Measurements from ENCODE around the gene FBXO31.

The FBXO31 gene

DNA sequence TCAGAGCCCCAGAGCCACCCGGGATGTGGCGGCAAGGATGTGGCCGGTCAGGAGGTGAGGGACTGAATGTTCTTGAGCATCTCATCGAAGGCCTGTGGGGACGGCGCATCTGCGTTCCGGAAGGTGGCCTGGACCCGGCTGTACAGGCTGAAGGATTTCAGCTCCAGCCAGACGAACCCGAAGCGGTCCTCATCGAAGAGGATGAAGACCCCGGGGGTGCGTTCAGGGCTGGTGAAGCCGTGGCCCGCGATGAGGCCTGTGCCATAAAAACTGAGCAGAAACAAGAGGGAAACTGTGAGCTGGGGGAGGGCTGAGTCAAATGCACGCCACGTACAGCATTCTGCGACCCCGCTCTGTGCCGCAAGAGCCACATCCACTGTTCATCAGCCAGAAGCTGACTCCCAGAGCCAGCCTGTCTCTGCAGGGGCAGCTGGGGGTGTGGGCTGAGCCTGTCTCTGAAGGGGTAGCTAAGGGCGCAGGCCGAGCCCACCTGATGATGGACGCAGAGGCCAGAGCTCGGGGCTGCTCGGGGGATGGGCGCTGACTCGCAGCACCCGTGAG lies 52.3 kb downstream of the FBXO31 start:
- Histone ChIP-seq H3K9me3 (ENCODE audit: control insufficient read depth, low read length) (no peaks in the 10 kb centered on the region), H3K4me1 (ENCODE audit: control insufficient read depth, insufficient read depth, low read length, poor library complexity, severe bottlenecking) (peaks cover 12% of the 10 kb centered on the region), H3K27ac (ENCODE audit: low read depth, low read length, severe bottlenecking) (no peak overlapping the region), H3K4me3 (ENCODE audit: extremely low read depth, insufficient read depth, low read length, poor library complexity, severe bottlenecking) (no peak overlapping the region), H3K36me3 (ENCODE audit: control insufficient read depth, insufficient read depth, low read length) (peaks cover 52% of the 10 kb centered on the region)
- 94 to 95% methylated on average over 26 to 31 of the region's 31 CpGs for WGBS, 2 experiments (ENCODE audit: insufficient coverage in 2 of 2)

DNA sequence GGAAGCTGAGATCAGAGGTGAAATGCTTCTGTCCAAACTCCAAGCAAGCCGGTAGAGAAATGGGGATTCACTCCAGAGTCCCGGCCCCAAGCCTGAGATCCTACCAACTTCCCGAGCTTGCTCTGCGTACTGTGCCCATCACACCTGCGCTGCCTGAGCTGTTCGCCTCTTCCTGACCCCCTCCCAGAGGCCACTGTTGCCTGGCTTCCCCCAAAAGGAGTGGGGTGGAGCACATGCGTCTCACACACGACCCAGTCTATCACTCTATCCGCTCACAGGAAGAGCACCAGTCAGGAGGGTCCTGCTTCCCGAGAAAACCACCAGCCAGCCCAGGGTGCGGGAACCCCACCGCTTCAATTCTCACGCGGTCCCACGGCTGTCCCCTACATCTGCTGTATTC lies 52.9 kb downstream of the FBXO31 start:
- peaks cover 18% of the 10 kb centered on the region for H3K4me1 ChIP-seq (ENCODE audit: control insufficient read depth, insufficient read depth, low read length, poor library complexity, severe bottlenecking)
- WGBS, 2 experiments (ENCODE audit: insufficient coverage in 2 of 2), result 84 to 89% methylated on average over 13 to 14 of the region's 15 CpGs
- no peak overlapping the region for H3K4me3 ChIP-seq (ENCODE audit: extremely low read depth, insufficient read depth, low read length, poor library complexity, severe bottlenecking)
- no peak overlapping the region for H3K27ac ChIP-seq (ENCODE audit: low read depth, low read length, severe bottlenecking)
- H3K9me3 ChIP-seq (ENCODE audit: control insufficient read depth, low read length), result no peaks in the 10 kb centered on the region
- H3K36me3 ChIP-seq (ENCODE audit: control insufficient read depth, insufficient read depth, low read length), result peaks cover 45% of the 10 kb centered on the region

DNA sequence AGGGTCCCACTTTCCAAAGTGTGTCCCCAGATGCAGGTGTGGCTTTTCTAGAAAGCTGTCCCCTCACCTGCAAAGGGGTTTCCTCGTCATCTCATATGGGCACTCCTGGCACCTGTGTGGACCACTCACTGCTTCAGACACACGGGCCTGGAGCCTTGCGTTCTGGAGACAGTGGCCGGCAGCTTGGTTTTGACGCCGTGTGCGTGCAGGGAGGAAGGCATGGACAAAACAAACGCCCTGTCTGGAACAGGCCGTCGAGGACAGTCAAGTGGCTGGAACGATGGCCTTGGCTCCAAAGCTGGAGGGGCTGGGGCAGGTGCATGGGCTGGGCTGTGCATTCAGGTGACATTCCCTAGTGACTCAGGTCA lies 53.3 kb downstream of the FBXO31 start:
- Histone ChIP-seq H3K4me1 (ENCODE audit: control insufficient read depth, insufficient read depth, low read length, poor library complexity, severe bottlenecking) (peaks cover 22% of the 10 kb centered on the region), H3K9me3 (ENCODE audit: control insufficient read depth, low read length) (no peaks in the 10 kb centered on the region), H3K27ac (ENCODE audit: low read depth, low read length, severe bottlenecking) (no peak overlapping the region), H3K4me3 (ENCODE audit: extremely low read depth, insufficient read depth, low read length, poor library complexity, severe bottlenecking) (no peak overlapping the region), H3K36me3 (ENCODE audit: control insufficient read depth, insufficient read depth, low read length) (peaks cover 42% of the 10 kb centered on the region)
- 94 to 96% methylated on average over 10 to 11 of the region's 11 CpGs for WGBS, 2 experiments (ENCODE audit: insufficient coverage in 2 of 2)

DNA sequence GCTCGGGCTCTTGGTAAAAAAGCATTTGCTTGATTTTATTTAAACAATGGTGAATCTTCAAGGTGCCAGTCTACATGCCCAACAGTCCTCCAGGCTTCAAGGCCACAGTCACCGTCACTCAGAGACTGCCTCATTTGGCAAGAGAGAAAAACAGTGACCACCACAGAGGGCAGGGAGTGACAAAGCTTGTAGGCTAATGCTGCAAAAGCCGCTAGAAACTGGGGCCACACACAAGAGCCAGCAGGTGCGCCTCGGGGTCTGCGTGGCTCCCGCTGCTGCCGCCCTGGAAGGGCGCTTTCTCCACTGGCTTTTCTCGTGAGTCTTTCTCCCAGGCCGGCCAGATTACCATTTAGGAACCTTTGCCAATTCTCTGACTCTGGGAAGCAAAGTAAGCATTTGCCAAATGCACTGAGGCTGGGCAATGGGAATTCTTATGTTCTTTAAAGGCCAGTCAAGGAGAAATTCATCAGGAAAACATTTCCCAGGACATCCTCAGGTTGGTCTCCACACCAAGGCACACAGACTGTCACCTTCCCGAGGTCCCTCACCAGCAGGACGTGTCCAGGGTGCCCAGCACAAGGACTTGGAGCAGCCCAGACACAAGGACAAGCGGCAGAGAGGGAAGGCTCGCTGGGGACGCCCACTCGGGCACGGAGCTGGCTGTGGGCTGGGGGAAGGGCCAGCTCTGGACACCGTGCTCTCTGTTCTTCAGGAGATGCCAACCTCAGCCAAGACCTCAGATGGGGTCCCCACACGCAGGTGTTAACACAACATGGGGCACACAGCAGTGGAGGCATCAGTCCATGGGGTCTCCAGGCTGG lies 53.9 kb downstream of the FBXO31 start:
- no peak overlapping the region for H3K27ac ChIP-seq (ENCODE audit: low read depth, low read length, severe bottlenecking)
- H3K36me3 ChIP-seq (ENCODE audit: control insufficient read depth, insufficient read depth, low read length), result peaks cover 37% of the 10 kb centered on the region
- no peak overlapping the region for H3K4me3 ChIP-seq (ENCODE audit: extremely low read depth, insufficient read depth, low read length, poor library complexity, severe bottlenecking)
- WGBS, 2 experiments (ENCODE audit: insufficient coverage in 2 of 2), result 93 to 98% methylated on average over 19 to 20 of the region's 20 CpGs
- peaks cover 24% of the 10 kb centered on the region for H3K4me1 ChIP-seq (ENCODE audit: control insufficient read depth, insufficient read depth, low read length, poor library complexity, severe bottlenecking)
- no peaks in the 10 kb centered on the region for H3K9me3 ChIP-seq (ENCODE audit: control insufficient read depth, low read length)

DNA sequence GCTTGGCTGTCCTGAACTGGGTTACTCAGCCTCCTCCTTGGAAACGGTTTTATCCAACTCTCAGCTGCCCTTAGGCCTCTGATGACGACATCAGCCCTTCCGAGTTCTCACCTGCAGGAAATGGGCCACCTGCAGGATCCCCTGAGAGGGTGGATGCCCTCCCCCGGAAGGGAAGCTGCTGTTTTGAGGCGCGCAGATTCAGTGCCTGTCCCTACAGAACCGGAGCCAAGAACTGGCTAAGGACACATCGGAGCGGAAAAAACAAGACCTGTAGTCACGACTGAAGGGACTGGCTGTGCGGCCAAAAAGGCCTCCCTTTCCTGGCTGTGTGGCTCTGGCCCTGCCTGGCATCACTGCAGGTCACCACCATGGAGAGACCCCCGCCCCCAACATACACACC lies 54.7 kb downstream of the FBXO31 start:
- WGBS, 2 experiments (ENCODE audit: insufficient coverage in 2 of 2), result 91 to 92% methylated on average over 10 to 12 of the region's 12 CpGs
- no peak overlapping the region for H3K4me3 ChIP-seq (ENCODE audit: extremely low read depth, insufficient read depth, low read length, poor library complexity, severe bottlenecking)
- H3K9me3 ChIP-seq (ENCODE audit: control insufficient read depth, low read length), result no peaks in the 10 kb centered on the region
- H3K36me3 ChIP-seq (ENCODE audit: control insufficient read depth, insufficient read depth, low read length), result peaks cover 30% of the 10 kb centered on the region
- H3K4me1 ChIP-seq (ENCODE audit: control insufficient read depth, insufficient read depth, low read length, poor library complexity, severe bottlenecking), result peaks cover 24% of the 10 kb centered on the region
- H3K27ac ChIP-seq (ENCODE audit: low read depth, low read length, severe bottlenecking), result no peak overlapping the region

DNA sequence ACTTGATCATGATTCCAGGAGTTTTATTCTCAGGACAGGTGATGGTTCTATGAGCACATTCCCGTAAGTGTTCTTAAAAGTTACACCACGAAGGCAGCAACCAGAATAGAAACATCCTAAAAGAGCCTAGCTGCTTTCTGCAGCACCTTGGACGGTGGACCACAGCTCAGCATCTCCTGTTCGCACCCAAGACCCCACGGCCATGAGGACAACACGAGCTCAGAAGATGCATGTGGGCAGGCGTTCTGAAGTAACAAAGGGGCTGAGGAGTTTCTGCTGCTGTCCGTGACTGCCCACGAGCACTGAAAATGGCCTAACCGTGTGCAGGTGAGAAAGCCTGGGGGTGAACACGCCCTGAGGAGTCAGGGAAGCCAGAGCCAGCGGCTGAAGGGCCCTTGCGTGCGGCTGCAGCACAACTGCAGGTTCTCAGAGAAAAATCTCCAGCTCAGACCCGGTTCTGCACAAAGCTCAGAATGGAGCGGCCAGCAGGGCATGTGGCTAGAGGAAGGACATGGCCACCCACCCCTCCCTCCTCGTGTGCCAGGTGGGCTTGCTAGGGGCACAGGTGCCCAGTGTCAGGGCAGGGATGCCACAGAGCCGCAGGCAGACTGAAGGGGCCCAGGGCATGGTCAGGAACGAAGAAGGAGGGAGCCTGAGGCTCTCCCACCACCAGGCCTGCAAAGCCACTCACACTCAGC lies 55.6 kb downstream of the FBXO31 start:
- 88 to 91% methylated on average over 18 to 19 of the region's 19 CpGs for WGBS, 2 experiments (ENCODE audit: insufficient coverage in 2 of 2)
- Histone ChIP-seq H3K9me3 (ENCODE audit: control insufficient read depth, low read length) (no peaks in the 10 kb centered on the region), H3K36me3 (ENCODE audit: control insufficient read depth, insufficient read depth, low read length) (peaks cover 27% of the 10 kb centered on the region), H3K4me3 (ENCODE audit: extremely low read depth, insufficient read depth, low read length, poor library complexity, severe bottlenecking) (no peak overlapping the region), H3K27ac (ENCODE audit: low read depth, low read length, severe bottlenecking) (no peak overlapping the region), H3K4me1 (ENCODE audit: control insufficient read depth, insufficient read depth, low read length, poor library complexity, severe bottlenecking) (peaks cover 24% of the 10 kb centered on the region)

DNA sequence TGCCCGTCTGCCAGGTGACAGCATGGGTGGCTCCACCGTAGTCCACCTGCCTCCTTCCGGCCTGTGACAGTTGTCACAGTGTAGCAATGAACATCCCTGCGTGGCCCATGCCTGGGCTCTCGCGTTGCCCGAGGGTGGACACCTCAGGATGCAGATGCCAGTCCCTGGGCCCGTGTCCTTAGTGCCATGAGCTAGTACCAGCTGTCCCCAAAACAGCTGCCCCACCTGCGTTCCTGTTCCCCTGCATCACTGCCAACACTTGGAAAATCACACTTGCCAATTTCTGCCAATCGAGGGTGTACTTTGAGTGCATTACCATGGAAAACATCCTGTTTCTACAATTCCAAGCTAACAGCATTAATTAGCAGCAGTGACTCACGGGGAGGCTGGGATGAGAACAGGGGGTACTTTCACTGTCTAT lies 57.4 kb downstream of the FBXO31 start:
- H3K9me3 ChIP-seq (ENCODE audit: control insufficient read depth, low read length), result no peaks in the 10 kb centered on the region
- 81 to 95% methylated on average over 9 to 10 of the region's 11 CpGs for WGBS, 2 experiments (ENCODE audit: insufficient coverage in 2 of 2)
- H3K4me3 ChIP-seq (ENCODE audit: extremely low read depth, insufficient read depth, low read length, poor library complexity, severe bottlenecking), result no peak overlapping the region
- no peak overlapping the region for H3K27ac ChIP-seq (ENCODE audit: low read depth, low read length, severe bottlenecking)
- peaks cover 18% of the 10 kb centered on the region for H3K4me1 ChIP-seq (ENCODE audit: control insufficient read depth, insufficient read depth, low read length, poor library complexity, severe bottlenecking)
- peaks cover 16% of the 10 kb centered on the region for H3K36me3 ChIP-seq (ENCODE audit: control insufficient read depth, insufficient read depth, low read length)

DNA sequence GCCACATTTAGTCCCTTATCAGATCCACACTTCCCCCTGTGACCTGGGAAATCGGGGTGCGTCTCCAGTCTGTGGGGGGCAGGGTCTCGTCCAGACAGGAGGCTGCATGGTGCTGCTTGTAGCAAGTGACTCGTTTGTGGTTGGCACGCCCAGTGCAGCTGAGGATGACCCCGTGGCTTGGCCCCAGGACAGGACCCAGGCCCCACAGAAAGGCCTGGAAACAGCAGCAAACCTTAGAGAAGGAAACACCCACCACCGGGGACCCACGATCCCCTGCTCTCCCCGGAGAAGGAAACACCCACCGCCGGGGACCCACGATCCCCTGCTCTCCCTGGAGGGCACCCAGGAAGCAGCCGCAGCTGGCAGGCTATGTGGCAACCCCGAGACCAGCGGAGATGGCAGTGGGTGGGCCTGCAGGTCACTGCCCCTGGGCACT lies 58.1 kb downstream of the FBXO31 start:
- Histone ChIP-seq H3K9me3 (ENCODE audit: control insufficient read depth, low read length) (no peaks in the 10 kb centered on the region), H3K4me3 (ENCODE audit: extremely low read depth, insufficient read depth, low read length, poor library complexity, severe bottlenecking) (no peak overlapping the region), H3K36me3 (ENCODE audit: control insufficient read depth, insufficient read depth, low read length) (peaks cover 9% of the 10 kb centered on the region), H3K27ac (ENCODE audit: low read depth, low read length, severe bottlenecking) (no peak overlapping the region), H3K4me1 (ENCODE audit: control insufficient read depth, insufficient read depth, low read length, poor library complexity, severe bottlenecking) (peaks cover 18% of the 10 kb centered on the region)
- WGBS, 2 experiments (ENCODE audit: insufficient coverage in 2 of 2), result 89 to 90% methylated on average over 12 to 14 of the region's 15 CpGs

DNA sequence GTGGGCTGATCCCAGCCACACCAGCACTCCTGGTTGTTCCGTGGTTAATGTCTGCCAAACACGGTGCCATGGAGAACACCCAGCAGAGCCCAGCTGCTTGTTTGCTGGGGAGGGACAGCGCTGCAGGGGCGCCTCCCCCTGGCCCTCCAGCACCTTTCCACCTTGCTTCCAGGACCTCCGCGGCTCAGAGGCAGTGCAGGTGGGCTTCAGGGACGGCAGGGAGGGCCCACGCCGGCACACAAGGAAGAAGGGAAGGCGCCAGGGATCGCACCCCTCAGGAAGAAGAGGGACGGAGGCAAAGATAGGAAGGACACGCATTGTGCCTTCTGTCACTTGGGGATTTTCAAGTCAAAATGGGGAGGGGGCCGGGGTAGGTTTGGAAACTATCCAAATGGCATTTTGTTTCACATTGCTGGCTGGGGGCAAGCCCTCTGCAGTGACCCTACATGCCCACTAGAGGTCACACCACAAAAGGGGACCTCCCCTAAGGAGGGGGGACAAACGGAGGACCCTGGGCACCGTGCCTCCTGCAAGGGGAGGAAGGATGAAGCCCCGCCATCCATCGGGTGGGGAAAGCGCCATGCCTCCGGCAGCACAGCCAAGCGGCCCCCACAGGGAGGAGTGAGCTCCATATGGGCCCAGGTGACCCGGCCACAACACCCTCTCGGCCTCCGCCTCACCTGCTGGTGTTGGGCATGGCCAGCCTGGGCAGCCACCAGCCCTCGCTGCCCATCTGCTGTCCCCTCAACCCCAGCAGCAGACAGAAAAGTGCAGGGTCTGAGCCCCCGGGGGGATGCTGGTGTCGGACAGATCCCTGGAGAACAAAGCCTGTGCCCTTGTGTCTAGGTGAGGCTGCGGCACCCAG lies 58.9 kb downstream of the FBXO31 start:
- Histone ChIP-seq H3K9me3 (ENCODE audit: control insufficient read depth, low read length) (no peaks in the 10 kb centered on the region), H3K4me1 (ENCODE audit: control insufficient read depth, insufficient read depth, low read length, poor library complexity, severe bottlenecking) (peaks cover 18% of the 10 kb centered on the region), H3K36me3 (ENCODE audit: control insufficient read depth, insufficient read depth, low read length) (peaks cover 2% of the 10 kb centered on the region), H3K4me3 (ENCODE audit: extremely low read depth, insufficient read depth, low read length, poor library complexity, severe bottlenecking) (no peak overlapping the region), H3K27ac (ENCODE audit: low read depth, low read length, severe bottlenecking) (no peak overlapping the region)
- 71 to 72% methylated on average over 18 to 25 of the region's 28 CpGs for WGBS, 2 experiments (ENCODE audit: insufficient coverage in 2 of 2)

DNA sequence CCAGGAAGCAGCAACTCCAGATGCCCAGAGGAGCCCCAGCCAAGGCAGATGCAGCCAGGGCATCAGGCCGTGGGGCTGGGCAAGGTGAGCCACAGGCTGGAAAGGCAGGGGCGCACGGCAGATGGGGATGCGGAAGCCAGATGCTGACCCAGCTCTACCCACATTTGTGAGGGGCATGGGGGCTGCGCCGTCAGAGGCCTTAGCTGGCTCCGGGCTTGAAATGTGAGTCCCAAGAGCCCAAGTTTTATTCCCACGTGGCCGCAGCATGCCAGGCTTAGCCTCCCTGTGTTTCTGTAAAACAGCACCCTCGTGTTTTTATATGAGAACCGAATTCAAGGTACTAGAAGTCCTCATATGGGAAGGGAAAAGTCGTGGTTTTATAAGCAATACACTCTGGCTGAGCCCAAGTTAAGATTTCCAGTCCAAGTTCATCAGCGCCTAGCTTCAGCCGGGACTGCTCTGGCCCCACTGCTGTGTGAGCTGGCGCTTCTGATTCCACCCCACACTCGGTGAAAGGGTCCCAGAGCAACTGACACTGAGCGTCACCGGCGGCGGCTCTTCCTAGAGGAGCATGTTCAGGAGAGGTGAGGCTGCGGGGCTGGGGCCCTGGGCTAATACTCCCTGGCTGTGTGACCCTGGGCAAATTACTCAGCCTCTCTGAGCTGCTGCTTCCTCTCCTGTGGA lies 59.7 kb downstream of the FBXO31 start:
- peaks cover 18% of the 10 kb centered on the region for H3K4me1 ChIP-seq (ENCODE audit: control insufficient read depth, insufficient read depth, low read length, poor library complexity, severe bottlenecking)
- no peak overlapping the region for H3K27ac ChIP-seq (ENCODE audit: low read depth, low read length, severe bottlenecking)
- no peaks in the 10 kb centered on the region for H3K9me3 ChIP-seq (ENCODE audit: control insufficient read depth, low read length)
- WGBS, 2 experiments (ENCODE audit: insufficient coverage in 2 of 2), result 95 to 96% methylated on average over 21 of the region's 21 CpGs
- no peaks in the 10 kb centered on the region for H3K36me3 ChIP-seq (ENCODE audit: control insufficient read depth, insufficient read depth, low read length)
- H3K4me3 ChIP-seq (ENCODE audit: extremely low read depth, insufficient read depth, low read length, poor library complexity, severe bottlenecking), result no peak overlapping the region

Data from mesodermal cell (in vitro differentiated cells).